ENCODE measurements around the gene UNC5B. TPM values are rescaled to one million over a fixed set of nuclear protein-coding genes. Genes with fewer than 3 reads are reported as not detected.

The UNC5B gene
- total RNA-seq, 1 donor, result 135 TPM

DNA sequence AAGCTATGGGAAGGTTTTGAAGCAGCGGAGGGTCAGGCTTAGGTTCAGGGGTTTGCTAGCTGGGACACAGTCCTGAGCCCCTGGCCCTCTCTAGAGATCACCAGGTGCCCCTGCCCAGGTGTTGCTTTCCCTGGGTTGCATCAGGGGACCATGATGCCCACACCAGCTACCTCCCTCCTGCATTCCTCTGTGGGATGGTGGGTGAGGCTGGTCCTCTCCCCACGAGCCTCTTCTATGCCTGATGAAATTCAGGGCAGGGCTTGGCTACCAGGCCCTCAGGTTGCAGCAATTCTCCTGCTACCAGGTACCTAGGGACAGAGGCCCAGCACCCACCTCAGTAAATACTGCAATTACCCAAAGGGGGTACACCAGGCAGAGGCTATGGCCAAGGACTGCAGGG lies 95.9 kb downstream of the UNC5B start:
- Histone ChIP-seq H3K4me1 (ENCODE audit: insufficient read depth, low read length) (peaks cover 2% of the 10 kb centered on the region), H3K4me3 (ENCODE audit: insufficient read depth, low read length) (no peak overlapping the region), H3K79me2 (ENCODE audit: insufficient read depth, low read length) (no peaks in the 10 kb centered on the region), H3K9me3 (ENCODE audit: low read depth, low read length) (no peaks in the 10 kb centered on the region), H3K27me3 (ENCODE audit: insufficient read depth, low read length) (peaks cover 10% of the 10 kb centered on the region), H4K20me1 (ENCODE audit: insufficient read depth, low read length) (peaks cover 4% of the 10 kb centered on the region), H3K4me2 (ENCODE audit: insufficient read depth, low read length) (no peak overlapping the region), H2AFZ (ENCODE audit: low read length) (no peak overlapping the region), H3K36me3 (ENCODE audit: insufficient read depth, low read length) (no peaks in the 10 kb centered on the region), H3K27ac (ENCODE audit: low read depth, low read length) (no peak overlapping the region)
- DNase-seq (ENCODE audit: insufficient read length, low spot score, missing footprints), result no peak
- TF ChIP-seq, protein P1, sequence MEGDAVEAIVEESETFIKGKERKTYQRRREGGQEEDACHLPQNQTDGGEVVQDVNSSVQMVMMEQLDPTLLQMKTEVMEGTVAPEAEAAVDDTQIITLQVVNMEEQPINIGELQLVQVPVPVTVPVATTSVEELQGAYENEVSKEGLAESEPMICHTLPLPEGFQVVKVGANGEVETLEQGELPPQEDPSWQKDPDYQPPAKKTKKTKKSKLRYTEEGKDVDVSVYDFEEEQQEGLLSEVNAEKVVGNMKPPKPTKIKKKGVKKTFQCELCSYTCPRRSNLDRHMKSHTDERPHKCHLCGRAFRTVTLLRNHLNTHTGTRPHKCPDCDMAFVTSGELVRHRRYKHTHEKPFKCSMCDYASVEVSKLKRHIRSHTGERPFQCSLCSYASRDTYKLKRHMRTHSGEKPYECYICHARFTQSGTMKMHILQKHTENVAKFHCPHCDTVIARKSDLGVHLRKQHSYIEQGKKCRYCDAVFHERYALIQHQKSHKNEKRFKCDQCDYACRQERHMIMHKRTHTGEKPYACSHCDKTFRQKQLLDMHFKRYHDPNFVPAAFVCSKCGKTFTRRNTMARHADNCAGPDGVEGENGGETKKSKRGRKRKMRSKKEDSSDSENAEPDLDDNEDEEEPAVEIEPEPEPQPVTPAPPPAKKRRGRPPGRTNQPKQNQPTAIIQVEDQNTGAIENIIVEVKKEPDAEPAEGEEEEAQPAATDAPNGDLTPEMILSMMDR (IDR thresholded peaks at IDR 0.05; ENCODE audit: extremely low read depth, low read depth, low read length), result no peak

DNA sequence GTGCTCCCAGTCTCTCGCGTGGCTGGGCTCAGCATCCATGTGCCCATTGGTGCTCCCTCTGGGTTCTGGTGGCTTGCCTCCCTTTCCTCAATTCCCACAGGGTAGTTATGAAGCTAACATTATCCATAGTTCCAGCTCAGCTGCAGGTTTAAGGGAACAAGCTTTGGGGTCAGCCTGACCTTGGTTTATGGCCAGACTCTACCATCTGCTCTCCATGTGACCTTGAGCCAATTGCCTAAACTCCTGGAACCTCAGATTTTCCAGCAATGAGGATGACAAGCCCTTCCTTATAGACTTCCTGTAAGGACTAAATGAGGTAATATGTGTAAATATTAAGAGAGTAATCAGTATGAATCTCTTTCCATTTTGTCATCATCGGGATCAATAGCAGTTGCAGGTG lies 96.6 kb downstream of the UNC5B start:
- H3K4me3 ChIP-seq (ENCODE audit: insufficient read depth, low read length), result no peak overlapping the region
- no peaks in the 10 kb centered on the region for H3K9me3 ChIP-seq (ENCODE audit: low read depth, low read length)
- no peak for DNase-seq (ENCODE audit: insufficient read length, low spot score, missing footprints)
- H3K27ac ChIP-seq (ENCODE audit: low read depth, low read length), result no peak overlapping the region
- no peak overlapping the region for H3K4me2 ChIP-seq (ENCODE audit: insufficient read depth, low read length)
- H3K36me3 ChIP-seq (ENCODE audit: insufficient read depth, low read length), result no peaks in the 10 kb centered on the region
- no peak overlapping the region for H2AFZ ChIP-seq (ENCODE audit: low read length)
- H3K4me1 ChIP-seq (ENCODE audit: insufficient read depth, low read length), result peaks cover 8% of the 10 kb centered on the region
- H3K79me2 ChIP-seq (ENCODE audit: insufficient read depth, low read length), result no peaks in the 10 kb centered on the region
- TF ChIP-seq, protein P1 (IDR thresholded peaks at IDR 0.05; ENCODE audit: extremely low read depth, low read depth, low read length), result no peak
- peaks cover 10% of the 10 kb centered on the region for H3K27me3 ChIP-seq (ENCODE audit: insufficient read depth, low read length)
- H4K20me1 ChIP-seq (ENCODE audit: insufficient read depth, low read length), result no peaks in the 10 kb centered on the region

DNA sequence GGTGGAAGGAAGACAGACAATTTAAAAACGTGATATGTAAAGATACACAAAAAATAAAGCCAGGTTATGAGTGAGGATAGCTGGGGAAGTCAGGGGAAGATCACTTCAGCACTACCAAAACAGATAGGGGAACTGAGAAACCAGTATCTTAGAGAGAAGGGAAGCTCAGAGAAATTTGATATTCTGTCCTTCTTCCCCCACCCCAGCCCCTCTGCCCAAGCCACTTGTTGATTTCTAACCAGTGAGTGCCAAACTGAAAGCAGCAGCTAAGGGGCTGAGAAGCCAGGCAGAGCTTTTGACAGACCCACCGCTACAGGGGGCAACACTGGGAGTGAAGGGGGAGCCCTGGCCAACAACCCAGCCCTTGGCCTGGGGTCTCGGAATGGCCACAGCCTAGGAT lies 97.5 kb downstream of the UNC5B start:
- TF ChIP-seq, protein P1 (IDR thresholded peaks at IDR 0.05; ENCODE audit: extremely low read depth, low read depth, low read length), result no peak
- H3K4me3 ChIP-seq (ENCODE audit: insufficient read depth, low read length), result no peak overlapping the region
- H3K27me3 ChIP-seq (ENCODE audit: insufficient read depth, low read length), result peaks cover 10% of the 10 kb centered on the region
- H3K79me2 ChIP-seq (ENCODE audit: insufficient read depth, low read length), result no peaks in the 10 kb centered on the region
- no peak overlapping the region for H3K27ac ChIP-seq (ENCODE audit: low read depth, low read length)
- no peaks in the 10 kb centered on the region for H4K20me1 ChIP-seq (ENCODE audit: insufficient read depth, low read length)
- no peak for DNase-seq (ENCODE audit: insufficient read length, low spot score, missing footprints)
- H2AFZ ChIP-seq (ENCODE audit: low read length), result no peak overlapping the region
- peaks cover 8% of the 10 kb centered on the region for H3K4me1 ChIP-seq (ENCODE audit: insufficient read depth, low read length)
- H3K4me2 ChIP-seq (ENCODE audit: insufficient read depth, low read length), result no peak overlapping the region
- H3K36me3 ChIP-seq (ENCODE audit: insufficient read depth, low read length), result no peaks in the 10 kb centered on the region
- no peaks in the 10 kb centered on the region for H3K9me3 ChIP-seq (ENCODE audit: low read depth, low read length)

DNA sequence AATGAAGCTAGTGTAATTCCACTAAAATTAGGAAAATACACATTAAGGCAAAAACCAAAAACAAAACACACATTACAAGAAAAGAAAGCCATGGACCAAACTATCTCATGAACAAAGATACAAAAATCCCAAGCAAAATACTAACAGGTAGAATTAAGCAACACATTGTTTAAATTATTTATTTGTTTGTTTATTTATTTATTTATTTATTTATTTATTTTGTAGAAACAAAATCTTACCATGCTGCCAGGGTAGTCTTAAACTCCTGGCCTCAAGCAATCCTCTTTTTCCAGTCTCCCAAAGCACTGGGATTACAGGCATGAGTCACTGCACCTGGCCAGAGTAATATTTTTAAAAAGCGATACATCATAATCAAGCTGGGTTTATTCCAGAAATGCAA lies 99.8 kb downstream of the UNC5B start:
- H3K4me3 ChIP-seq (ENCODE audit: insufficient read depth, low read length), result no peak overlapping the region
- H2AFZ ChIP-seq (ENCODE audit: low read length), result no peak overlapping the region
- no peak overlapping the region for H3K27ac ChIP-seq (ENCODE audit: low read depth, low read length)
- no peaks in the 10 kb centered on the region for H4K20me1 ChIP-seq (ENCODE audit: insufficient read depth, low read length)
- TF ChIP-seq, protein P1 (IDR thresholded peaks at IDR 0.05; ENCODE audit: extremely low read depth, low read depth, low read length), result no peak
- peaks cover 10% of the 10 kb centered on the region for H3K27me3 ChIP-seq (ENCODE audit: insufficient read depth, low read length)
- H3K79me2 ChIP-seq (ENCODE audit: insufficient read depth, low read length), result no peaks in the 10 kb centered on the region
- no peaks in the 10 kb centered on the region for H3K9me3 ChIP-seq (ENCODE audit: low read depth, low read length)
- no peak overlapping the region for H3K4me2 ChIP-seq (ENCODE audit: insufficient read depth, low read length)
- no peaks in the 10 kb centered on the region for H3K36me3 ChIP-seq (ENCODE audit: insufficient read depth, low read length)
- DNase-seq (ENCODE audit: insufficient read length, low spot score, missing footprints), result no peak
- H3K4me1 ChIP-seq (ENCODE audit: insufficient read depth, low read length), result peaks cover 8% of the 10 kb centered on the region
